BE2C (cell line): ENCODE measurements around the gene NUDT16.

Experiments used
- DNase-seq: peaks from one replicate; pipeline ENCODE4 v3.0.0-alpha.2; 2020
- H3K27me3 ChIP-seq: fragments of 250-450 bp; sonication (Bioruptor Pico); 2 replicates; pipeline ENCODE4 v1.5.1; 2020; ENCODE audit warnings: mild to moderate bottlenecking
- H3K36me3 ChIP-seq: fragments of 250-450 bp; sonication (Bioruptor Pico); 2 replicates; pipeline ENCODE4 v1.5.1; 2020; ENCODE audit warnings: mild to moderate bottlenecking
- H3K4me1 ChIP-seq: fragments of 250-450 bp; sonication (Bioruptor Pico); 2 replicates; pipeline ENCODE4 v1.5.1; 2020
- H3K4me3 ChIP-seq: 2 replicates; pipeline ENCODE4 v1.5.1; 2011; ENCODE audit warnings: low read depth, low read length
- H3K9me3 ChIP-seq: fragments of 250-450 bp; sonication (Bioruptor Pico); 2 replicates; pipeline ENCODE4 v1.5.1; 2020
- CTCF ChIP-seq: IDR thresholded peaks from 2 replicates; pipeline ENCODE4 v1.5.1; 2012; ENCODE audit warnings: mild to moderate bottlenecking, low read depth, low read length

The NUDT16 gene

GRCh38 chr3:131421957-131422498, 40.5 kb downstream of the NUDT16 start:
- H3K9me3 ChIP-seq = no peaks in the 10 kb centered on the region
- DNase-seq = no peak
- H3K4me1 ChIP-seq = no peaks in the 10 kb centered on the region
- H3K4me3 ChIP-seq = no peak overlapping the region
- TF ChIP-seq CTCF = no peak
- H3K36me3 ChIP-seq = no peaks in the 10 kb centered on the region
- H3K27me3 ChIP-seq = no peaks in the 10 kb centered on the region

GRCh38 chr3:131427226-131427625, 45.7 kb downstream of the NUDT16 start:
- H3K36me3 ChIP-seq = no peaks in the 10 kb centered on the region
- H3K4me1 ChIP-seq = no peaks in the 10 kb centered on the region
- no peak for TF ChIP-seq CTCF
- H3K27me3 ChIP-seq = no peaks in the 10 kb centered on the region
- H3K4me3 ChIP-seq = no peak overlapping the region
- no peaks in the 10 kb centered on the region for H3K9me3 ChIP-seq
- no peak for DNase-seq

GRCh38 chr3:131431754-131432153, 50.2 kb downstream of the NUDT16 start:
- DNase-seq = no peak
- no peak for TF ChIP-seq CTCF
- H3K4me1 ChIP-seq = no peaks in the 10 kb centered on the region
- no peaks in the 10 kb centered on the region for H3K27me3 ChIP-seq
- no peaks in the 10 kb centered on the region for H3K9me3 ChIP-seq
- H3K4me3 ChIP-seq = no peak overlapping the region
- no peaks in the 10 kb centered on the region for H3K36me3 ChIP-seq

GRCh38 chr3:131432441-131432840, 50.9 kb downstream of the NUDT16 start:
- Histone ChIP-seq H3K36me3 (no peaks in the 10 kb centered on the region), H3K9me3 (no peaks in the 10 kb centered on the region), H3K4me1 (no peaks in the 10 kb centered on the region), H3K27me3 (no peaks in the 10 kb centered on the region), H3K4me3 (no peak overlapping the region)
- TF ChIP-seq CTCF = no peak
- no peak for DNase-seq

- Histone ChIP-seq H3K4me3 (no peak overlapping the region), H3K27me3 (no peaks in the 10 kb centered on the region), H3K9me3 (no peaks in the 10 kb centered on the region), H3K36me3 (no peaks in the 10 kb centered on the region), H3K4me1 (no peaks in the 10 kb centered on the region)
- no peak for DNase-seq
- TF ChIP-seq CTCF = no peak
Measured at GRCh38 chr3:131435000-131435399, 53.4 kb downstream of the NUDT16 start.
